HCT116 (cell line): ENCODE data around the gene CLASP1. TPM values are rescaled to one million over a fixed set of nuclear protein-coding genes. Genes with fewer than 3 reads are reported as not detected.

ENCODE experiments used
- ATAC-seq: fragments of 200-7000 bp; cut with Tn5 transposase; 2 replicates; pipeline ENCODE4 v1.9.1; 2020; ENCODE audit warnings: mild to moderate bottlenecking, moderate library complexity
- BruUV-seq: library from RNA; stranded (reverse); fragments of 400-500 nt; replicated peaks from 2 replicates; lab custom pipeline; 2021; lab: Mats Ljungman, UMichigan
- CTCF ChIA-PET: fragments of 300-600 bp; sonication (Branson Sonifier 250); formaldehyde crosslinking; loops from one replicate; lab custom pipeline; 2021; ENCODE audit warnings: antibody characterized with exemption; lab: Charles Lee
- POLR2A ChIA-PET: fragments of 300-600, 350-600 bp; sonication (Branson Sonifier 250); formaldehyde crosslinking; loops from one replicate; lab custom pipeline; 2021; ENCODE audit warnings: antibody characterized with exemption; lab: Charles Lee
- RAD21 ChIA-PET, 2 experiments: fragments of 300-600 bp; sonication (Branson Sonifier 250); formaldehyde crosslinking; loops; one replicate each; lab custom pipeline; 2023; ENCODE audit warnings: low total read pairs in 2 of 2; ENCODE audit not compliant: uncharacterized antibody in 2 of 2, unreplicated experiment in 2 of 2, low non-redundant PET in 1 of 2; lab: Charles Lee
- DNase-seq: peaks from one replicate; pipeline ENCODE4 v3.0.0-alpha.2; 2010; ENCODE audit warnings: low read depth, low spot score
- H2AFZ ChIP-seq: fragments of 200-600 bp; shearing (Covaris generic), sonication (generic); 2 replicates; pipeline ENCODE4 v1.6.1; 2017; ENCODE audit warnings: low read depth, mixed run types, mixed read lengths, antibody characterized with exemption, low read length; ENCODE audit not compliant: poor library complexity, severe bottlenecking
- H3K27ac ChIP-seq: 2 replicates; pipeline ENCODE4 v1.5.1; 2012; ENCODE audit warnings: low read depth, low read length
- H3K27me3 ChIP-seq: fragments of 200-600 bp; sonication (generic); 2 replicates; pipeline ENCODE4 v1.6.1; 2016; ENCODE audit warnings: mixed run types, low read length, mixed read lengths; ENCODE audit not compliant: insufficient read depth
- H3K36me3 ChIP-seq, 2 experiments: fragments of 200-500 bp in 1 of 2; fragments of 200-600 bp in 1 of 2; sonication (Bioruptor generic) in 1 of 2; sonication (generic) in 1 of 2; 2 replicates each; pipeline versions ENCODE4 v1.5.1 to v1.6.1; 2014 to 2016; ENCODE audit warnings: low read length in 2 of 2, inconsistent platforms in 1 of 2, mixed read lengths in 1 of 2, mixed run types in 1 of 2; ENCODE audit not compliant: insufficient read depth in 2 of 2, control insufficient read depth in 1 of 2
- H3K4me1 ChIP-seq, 2 experiments: fragments of 200-600 bp in 1 of 2; sonication (generic) in 1 of 2; 2 replicates each; pipeline versions ENCODE4 v1.5.1 to v1.6.1; 2012 to 2017; ENCODE audit warnings: low read length in 2 of 2, inconsistent platforms in 1 of 2, mild to moderate bottlenecking in 1 of 2, mixed read lengths in 1 of 2, mixed run types in 1 of 2, moderate library complexity in 1 of 2; ENCODE audit not compliant: insufficient read depth in 2 of 2, control insufficient read depth in 1 of 2
- H3K4me2 ChIP-seq: fragments of 200-600 bp; sonication (generic); 2 replicates; pipeline ENCODE4 v1.6.1; 2017; ENCODE audit warnings: mixed run types, low read length, mixed read lengths
- H3K4me3 ChIP-seq, 2 experiments: fragments of 200-600 bp in 1 of 2; sonication (generic) in 1 of 2; replicated peaks in 1 of 2; 2 replicates each; pipeline ENCODE4 v1.5.1; 2011 to 2016; ENCODE audit warnings: low read length in 2 of 2, control low read depth in 1 of 2, low read depth in 1 of 2, mild to moderate bottlenecking in 1 of 2, mixed read lengths in 1 of 2, mixed run types in 1 of 2
- H3K79me2 ChIP-seq: fragments of 200-600 bp; sonication (generic); 2 replicates; pipeline ENCODE4 v1.6.1; 2017; ENCODE audit warnings: mild to moderate bottlenecking, mixed run types, low read length, moderate library complexity, mixed read lengths; ENCODE audit not compliant: insufficient read depth
- H3K9ac ChIP-seq: fragments of 200-600 bp; sonication (generic); 2 replicates; pipeline ENCODE4 v1.6.1; 2016; ENCODE audit warnings: low read length, mixed read lengths
- H3K9me2 ChIP-seq: fragments of 200-600 bp; sonication (generic), shearing (Covaris generic); 2 replicates; pipeline ENCODE4 v1.6.1; 2017; ENCODE audit warnings: mixed run types, mild to moderate bottlenecking, moderate library complexity; ENCODE audit not compliant: insufficient read depth
- H3K9me3 ChIP-seq, 2 experiments: fragments of 200-500 bp in 1 of 2; fragments of 200-600 bp in 1 of 2; sonication (Bioruptor generic) in 1 of 2; sonication (generic) in 1 of 2; 2 replicates each; pipeline ENCODE4 v1.6.1; 2014 to 2017; ENCODE audit warnings: low read length in 2 of 2, mixed read lengths in 2 of 2, inconsistent platforms in 1 of 2, low read depth in 1 of 2, mild to moderate bottlenecking in 1 of 2, mixed run types in 1 of 2, moderate library complexity in 1 of 2; ENCODE audit not compliant: control insufficient read depth in 1 of 2, insufficient read depth in 1 of 2
- H4K20me1 ChIP-seq: fragments of 200-600 bp; sonication (generic), shearing (Covaris generic); 2 replicates; pipeline ENCODE4 v1.6.1; 2017; ENCODE audit warnings: mixed run types, mild to moderate bottlenecking, moderate library complexity; ENCODE audit not compliant: insufficient read depth
- CEBPB ChIP-seq: IDR thresholded peaks from 2 replicates; pipeline ENCODE4 v1.6.1; 2012; ENCODE audit warnings: low read depth
- CTCF ChIP-seq, 3 experiments: fragments of 200-600 bp in 1 of 3; sonication (generic) in 1 of 3; IDR thresholded peaks in 2 of 3; conservative IDR thresholded peaks in 1 of 3; 2 replicates each; pipeline ENCODE4 v1.5.1; 2012 to 2017; ENCODE audit warnings: low read depth in 2 of 3, low read length in 2 of 3, antibody characterized with exemption in 1 of 3, borderline replicate concordance in 1 of 3, control low read depth in 1 of 3, mild to moderate bottlenecking in 1 of 3, mixed read lengths in 1 of 3, mixed run types in 1 of 3, moderate library complexity in 1 of 3; ENCODE audit not compliant: insufficient read depth in 1 of 3
- EGR1 ChIP-seq: IDR thresholded peaks from 2 replicates; pipeline ENCODE4 v1.6.1; 2012; ENCODE audit warnings: low read depth
- ELF1 ChIP-seq: IDR thresholded peaks from 2 replicates; pipeline ENCODE4 v1.6.1; 2012; ENCODE audit warnings: low read depth, borderline replicate concordance
- JUND ChIP-seq: IDR thresholded peaks from 2 replicates; pipeline ENCODE4 v1.6.1; 2012
- POLR2A ChIP-seq: IDR thresholded peaks from 2 replicates; pipeline ENCODE4 v1.7.0; 2011; ENCODE audit warnings: borderline replicate concordance; ENCODE audit not compliant: insufficient read depth, insufficient read length; ENCODE audit errors: extremely low read depth
- SRF ChIP-seq: IDR thresholded peaks from 2 replicates; pipeline ENCODE4 v1.6.1; 2012; ENCODE audit warnings: low read depth
- TCF7L2 ChIP-seq: IDR thresholded peaks from 2 replicates; pipeline ENCODE4 v1.7.0; 2011; ENCODE audit warnings: borderline replicate concordance, inconsistent platforms; ENCODE audit not compliant: insufficient read depth, insufficient read length; ENCODE audit errors: extremely low read depth
- ZFX ChIP-seq: fragments of 450-650 bp; IDR thresholded peaks from 2 replicates; pipeline ENCODE4 v1.6.1; 2017
- ZNF274 ChIP-seq: fragments of 200-500 bp; sonication (Bioruptor generic); IDR thresholded peaks from 2 replicates; pipeline ENCODE4 v1.6.1; 2014; ENCODE audit warnings: mild to moderate bottlenecking, low read depth, low read length, inconsistent platforms
- intact Hi-C: fragments of 100-400 bp; cut with micrococcal nuclease; formaldehyde crosslinking; loops from 2 replicates; pipeline ENCODE4 v1.10.0; 2022
- total RNA-seq: library from RNA; stranded (reverse); gene quantifications from one replicate; pipeline ENCODE4 v1.2.1, GENCODE V29; 2021; ENCODE audit not compliant: unreplicated experiment
- TF ChIP-seq, protein P1 (sequence below): IDR thresholded peaks from 2 replicates; pipeline ENCODE4 v1.6.1; 2012; ENCODE audit warnings: low read depth

The CLASP1 gene
- total RNA-seq, 1 experiment from 2014 or later: 41.9 TPM

DNA sequence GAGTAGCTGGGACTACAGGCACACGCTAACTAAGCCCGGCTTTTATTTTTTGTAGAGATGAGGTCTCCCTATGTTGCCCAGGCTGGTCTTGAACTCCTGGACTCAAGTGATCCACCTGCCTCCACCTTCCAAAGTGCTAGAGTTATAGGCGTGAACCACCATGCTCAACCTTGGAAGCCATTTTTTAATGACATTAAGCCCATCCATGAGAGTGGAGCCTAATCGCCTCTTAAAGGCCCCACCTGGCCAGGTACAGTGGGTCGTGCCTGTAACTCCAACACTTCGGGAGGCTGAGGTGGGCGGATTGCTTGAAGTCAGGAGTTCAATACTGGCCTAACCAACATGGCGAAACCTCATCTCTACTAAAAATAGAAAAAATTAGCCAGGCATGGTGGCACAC lies 322.6 kb downstream of the CLASP1 start:
- no peak for ATAC-seq
- intact Hi-C loops: no loop called here

DNA sequence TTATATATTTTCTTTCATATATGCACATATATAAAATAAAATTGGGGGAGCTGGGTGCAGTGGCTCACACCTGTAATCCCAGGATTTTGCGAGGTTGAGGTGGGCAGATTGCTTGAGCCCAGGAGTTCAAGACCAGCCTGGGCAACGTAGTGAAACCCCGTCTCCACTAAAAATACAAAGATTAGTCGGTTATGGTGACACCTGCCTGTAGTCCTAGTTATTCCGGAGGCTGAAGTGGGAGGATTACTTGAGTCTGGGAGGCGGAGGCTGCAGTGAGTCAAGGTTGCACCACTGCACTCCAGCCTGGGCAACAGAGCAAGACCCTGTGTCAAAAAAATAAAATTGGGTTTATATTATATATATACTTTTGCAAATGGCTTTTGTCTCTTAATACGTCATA lies 324.7 kb downstream of the CLASP1 start:
- intact Hi-C loops: no loop called here
- H3K9ac ChIP-seq: no peak overlapping the region
- no TSS peak for BruUV-seq
- RAD21 ChIA-PET: no interaction called here
- no peaks in the 10 kb centered on the region for H3K9me2 ChIP-seq
- H3K4me1 ChIP-seq: no peaks in the 10 kb centered on the region
- no peaks in the 10 kb centered on the region for H3K27me3 ChIP-seq
- H3K36me3 ChIP-seq: no peaks in the 10 kb centered on the region
- no peaks in the 10 kb centered on the region for H3K9me3 ChIP-seq
- DNase-seq: no peak
- no peak overlapping the region for H3K4me2 ChIP-seq
- H3K79me2 ChIP-seq: no peaks in the 10 kb centered on the region
- H3K4me3 ChIP-seq: no peak overlapping the region
- POLR2A ChIA-PET: no interaction called here
- H4K20me1 ChIP-seq: no peaks in the 10 kb centered on the region
- ATAC-seq: no peak
- no peak overlapping the region for H3K27ac ChIP-seq
- no peak overlapping the region for H2AFZ ChIP-seq
- CTCF ChIA-PET: interaction anchor here (1.0 to 1.8 kb wide), 2 partner anchors 196 to 240 kb away, joined by 3 to 9 read pairs; no protein-coding TSS in a partner anchor
- no peak for TF ChIP-seq ZNF274
- TF ChIP-seq EGR1: no peak
- no peak for TF ChIP-seq CEBPB
- TF ChIP-seq POLR2A: no peak
- no peak for TF ChIP-seq ELF1
- TF ChIP-seq JUND: no peak
- no peak for TF ChIP-seq SRF
- TF ChIP-seq, protein P1, sequence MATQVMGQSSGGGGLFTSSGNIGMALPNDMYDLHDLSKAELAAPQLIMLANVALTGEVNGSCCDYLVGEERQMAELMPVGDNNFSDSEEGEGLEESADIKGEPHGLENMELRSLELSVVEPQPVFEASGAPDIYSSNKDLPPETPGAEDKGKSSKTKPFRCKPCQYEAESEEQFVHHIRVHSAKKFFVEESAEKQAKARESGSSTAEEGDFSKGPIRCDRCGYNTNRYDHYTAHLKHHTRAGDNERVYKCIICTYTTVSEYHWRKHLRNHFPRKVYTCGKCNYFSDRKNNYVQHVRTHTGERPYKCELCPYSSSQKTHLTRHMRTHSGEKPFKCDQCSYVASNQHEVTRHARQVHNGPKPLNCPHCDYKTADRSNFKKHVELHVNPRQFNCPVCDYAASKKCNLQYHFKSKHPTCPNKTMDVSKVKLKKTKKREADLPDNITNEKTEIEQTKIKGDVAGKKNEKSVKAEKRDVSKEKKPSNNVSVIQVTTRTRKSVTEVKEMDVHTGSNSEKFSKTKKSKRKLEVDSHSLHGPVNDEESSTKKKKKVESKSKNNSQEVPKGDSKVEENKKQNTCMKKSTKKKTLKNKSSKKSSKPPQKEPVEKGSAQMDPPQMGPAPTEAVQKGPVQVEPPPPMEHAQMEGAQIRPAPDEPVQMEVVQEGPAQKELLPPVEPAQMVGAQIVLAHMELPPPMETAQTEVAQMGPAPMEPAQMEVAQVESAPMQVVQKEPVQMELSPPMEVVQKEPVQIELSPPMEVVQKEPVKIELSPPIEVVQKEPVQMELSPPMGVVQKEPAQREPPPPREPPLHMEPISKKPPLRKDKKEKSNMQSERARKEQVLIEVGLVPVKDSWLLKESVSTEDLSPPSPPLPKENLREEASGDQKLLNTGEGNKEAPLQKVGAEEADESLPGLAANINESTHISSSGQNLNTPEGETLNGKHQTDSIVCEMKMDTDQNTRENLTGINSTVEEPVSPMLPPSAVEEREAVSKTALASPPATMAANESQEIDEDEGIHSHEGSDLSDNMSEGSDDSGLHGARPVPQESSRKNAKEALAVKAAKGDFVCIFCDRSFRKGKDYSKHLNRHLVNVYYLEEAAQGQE: no peak

More for the DNA sequence above, 322.6 kb downstream of the CLASP1 start:
- TF ChIP-seq TCF7L2 (no peak), ZFX (no peak), CTCF (IDR thresholded peaks at IDR 0.05 in 2 of 3, conservative IDR thresholded peaks at IDR 0.05 in 1 of 3; ENCODE audit: borderline replicate concordance in 1 of 3, insufficient read depth in 1 of 3, low read depth in 2 of 3, low read length in 2 of 3) (no peak)
- TF ChIP-seq, all 23 proteins: peak for 0
- no peaks in the 10 kb centered on the region for H3K4me1 ChIP-seq
- no peak overlapping the region for H3K4me2 ChIP-seq
- DNase-seq: no peak
- no TSS peak for BruUV-seq
- H4K20me1 ChIP-seq: no peaks in the 10 kb centered on the region
- no peaks in the 10 kb centered on the region for H3K36me3 ChIP-seq
- no peaks in the 10 kb centered on the region for H3K79me2 ChIP-seq
- no peak overlapping the region for H2AFZ ChIP-seq
- no peak overlapping the region for H3K9ac ChIP-seq
- H3K9me2 ChIP-seq: no peaks in the 10 kb centered on the region
- no peak overlapping the region for H3K4me3 ChIP-seq
- no peaks in the 10 kb centered on the region for H3K9me3 ChIP-seq
- CTCF ChIA-PET: no interaction called here
- no peaks in the 10 kb centered on the region for H3K27me3 ChIP-seq
- POLR2A ChIA-PET: no interaction called here
- RAD21 ChIA-PET: no interaction called here
- no peak overlapping the region for H3K27ac ChIP-seq
